Lower leg skin (tissue), 3 donors: ENCODE measurements around the gene RELT.

ENCODE experiments used
- POLR2A ChIP-seq, 2 donors: fragments of 450-650 bp; IDR thresholded peaks; one replicate each; pipeline ENCODE4 v1.6.1; 2016 to 2017; ENCODE audit warnings: antibody characterized with exemption in 2 of 2, mild to moderate bottlenecking in 1 of 2, moderate library complexity in 1 of 2
- TF ChIP-seq, protein P1 (sequence below), 3 donors: fragments of 450-650 bp; IDR thresholded peaks; one replicate each; pipeline ENCODE4 v1.5.1; 2016; ENCODE audit warnings: antibody characterized with exemption in 3 of 3, mild to moderate bottlenecking in 3 of 3, moderate library complexity in 2 of 3

DNA sequence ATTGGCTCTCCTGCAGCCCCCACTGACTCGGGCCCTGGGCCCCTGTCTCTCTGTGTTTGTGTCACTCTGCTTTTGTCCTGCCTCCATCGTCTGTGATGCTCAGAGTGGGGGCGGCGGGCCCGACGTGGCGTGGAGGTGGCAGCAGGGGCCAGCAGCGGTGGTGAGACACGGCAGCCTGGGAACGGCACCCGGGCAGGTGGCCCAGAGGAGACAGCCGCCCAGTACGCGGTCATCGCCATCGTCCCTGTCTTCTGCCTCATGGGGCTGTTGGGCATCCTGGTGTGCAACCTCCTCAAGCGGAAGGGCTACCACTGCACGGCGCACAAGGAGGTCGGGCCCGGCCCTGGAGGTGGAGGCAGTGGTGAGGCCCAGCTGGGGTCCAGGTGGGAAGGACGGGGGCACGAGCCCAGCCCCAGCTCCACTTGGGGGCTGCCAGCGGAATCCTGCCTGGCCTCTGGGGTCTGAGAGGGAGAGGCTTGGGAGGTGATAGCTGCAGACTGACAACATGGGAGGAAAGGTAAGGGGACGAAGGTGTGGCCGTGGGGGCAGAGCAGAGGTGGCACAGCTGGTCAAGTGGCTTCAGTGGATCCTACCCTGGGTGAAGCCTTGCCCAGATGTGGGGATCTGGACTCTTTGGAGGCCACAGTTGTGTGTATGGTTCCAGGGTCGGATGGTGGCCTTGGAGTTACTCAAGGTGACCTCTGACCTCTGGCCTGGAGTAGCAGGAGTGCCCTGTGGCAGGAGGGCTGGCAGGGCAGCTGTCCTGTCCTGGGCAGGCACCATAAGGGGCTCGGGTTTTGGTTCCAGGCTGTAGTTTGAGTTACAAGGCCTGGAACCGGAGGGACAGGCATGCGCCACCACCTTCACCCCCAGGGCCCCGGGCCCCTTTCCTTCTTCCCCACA, 16.2 kb downstream of the RELT start:
- TF ChIP-seq POLR2A (IDR thresholded peaks at IDR 0.05) = no peak
- TF ChIP-seq, protein P1, sequence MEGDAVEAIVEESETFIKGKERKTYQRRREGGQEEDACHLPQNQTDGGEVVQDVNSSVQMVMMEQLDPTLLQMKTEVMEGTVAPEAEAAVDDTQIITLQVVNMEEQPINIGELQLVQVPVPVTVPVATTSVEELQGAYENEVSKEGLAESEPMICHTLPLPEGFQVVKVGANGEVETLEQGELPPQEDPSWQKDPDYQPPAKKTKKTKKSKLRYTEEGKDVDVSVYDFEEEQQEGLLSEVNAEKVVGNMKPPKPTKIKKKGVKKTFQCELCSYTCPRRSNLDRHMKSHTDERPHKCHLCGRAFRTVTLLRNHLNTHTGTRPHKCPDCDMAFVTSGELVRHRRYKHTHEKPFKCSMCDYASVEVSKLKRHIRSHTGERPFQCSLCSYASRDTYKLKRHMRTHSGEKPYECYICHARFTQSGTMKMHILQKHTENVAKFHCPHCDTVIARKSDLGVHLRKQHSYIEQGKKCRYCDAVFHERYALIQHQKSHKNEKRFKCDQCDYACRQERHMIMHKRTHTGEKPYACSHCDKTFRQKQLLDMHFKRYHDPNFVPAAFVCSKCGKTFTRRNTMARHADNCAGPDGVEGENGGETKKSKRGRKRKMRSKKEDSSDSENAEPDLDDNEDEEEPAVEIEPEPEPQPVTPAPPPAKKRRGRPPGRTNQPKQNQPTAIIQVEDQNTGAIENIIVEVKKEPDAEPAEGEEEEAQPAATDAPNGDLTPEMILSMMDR (IDR thresholded peaks at IDR 0.05) = no peak
